GM23248 (cell line): ENCODE results near the gene PLCB1.

ENCODE experiments used
- EZH2 ChIP-seq: fragments of 200-600 bp; sonication (generic); IDR thresholded peaks from 2 replicates; pipeline ENCODE4 v1.6.1; 2018; ENCODE audit warnings: antibody characterized with exemption, mild to moderate bottlenecking; ENCODE audit not compliant: insufficient read depth, poor library complexity, severe bottlenecking
- EZH2phosphoT487 ChIP-seq: fragments of 200-600 bp; sonication (generic); IDR thresholded peaks from 2 replicates; pipeline ENCODE4 v1.6.1; 2018; ENCODE audit warnings: antibody characterized with exemption, moderate library complexity, mild to moderate bottlenecking, low read depth; ENCODE audit not compliant: insufficient read depth

DNA sequence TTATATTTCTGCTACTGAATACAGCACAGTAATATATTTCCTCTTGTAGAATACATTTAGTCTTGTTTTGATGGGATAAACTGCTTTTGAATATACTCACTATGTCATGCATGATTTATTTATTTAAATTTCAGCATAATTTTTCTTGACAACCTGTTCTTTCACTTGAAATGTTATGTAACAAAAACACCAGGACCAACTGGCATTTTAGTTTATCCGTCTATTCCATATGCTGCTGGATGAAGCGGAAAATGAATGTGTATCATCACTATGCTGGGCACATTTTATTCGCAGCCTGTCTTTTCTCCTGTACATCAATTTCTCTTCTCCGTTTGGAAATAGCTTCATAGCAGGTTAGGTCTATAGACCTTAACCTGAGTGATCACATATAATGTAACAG, 730.0 kb downstream of the PLCB1 start:
- no peak for TF ChIP-seq EZH2
- TF ChIP-seq EZH2phosphoT487 = no peak
